GM19023 (cell line): ENCODE measurements around the gene PDE4D.

ENCODE experiments used
- ATAC-seq: cut with Tn5 transposase; IDR thresholded peaks from one replicate; pipeline ENCODE4 v1.9.1; 2021; ENCODE audit warnings: mild to moderate bottlenecking, moderate library complexity; ENCODE audit not compliant: unreplicated experiment

The PDE4D gene

DNA sequence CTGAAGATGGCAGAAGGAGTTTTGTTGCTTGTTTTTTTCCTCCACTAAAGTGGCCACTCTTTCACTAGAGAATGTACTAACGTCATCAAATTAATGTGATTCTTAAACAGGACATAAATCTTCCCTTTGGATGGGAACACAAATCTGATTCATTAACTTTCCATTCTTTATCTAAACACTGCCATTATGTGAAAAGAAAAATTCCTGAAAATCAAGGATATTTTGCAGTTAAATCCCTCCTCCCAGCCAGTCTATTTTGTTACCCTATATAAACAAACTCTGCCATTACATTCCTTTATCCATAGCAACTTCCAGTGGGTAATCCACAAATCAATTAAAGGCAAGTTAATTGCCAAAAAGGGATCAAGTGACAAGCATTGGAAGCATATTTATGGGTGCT lies 546.5 kb downstream of the PDE4D start:
- no peak for ATAC-seq

DNA sequence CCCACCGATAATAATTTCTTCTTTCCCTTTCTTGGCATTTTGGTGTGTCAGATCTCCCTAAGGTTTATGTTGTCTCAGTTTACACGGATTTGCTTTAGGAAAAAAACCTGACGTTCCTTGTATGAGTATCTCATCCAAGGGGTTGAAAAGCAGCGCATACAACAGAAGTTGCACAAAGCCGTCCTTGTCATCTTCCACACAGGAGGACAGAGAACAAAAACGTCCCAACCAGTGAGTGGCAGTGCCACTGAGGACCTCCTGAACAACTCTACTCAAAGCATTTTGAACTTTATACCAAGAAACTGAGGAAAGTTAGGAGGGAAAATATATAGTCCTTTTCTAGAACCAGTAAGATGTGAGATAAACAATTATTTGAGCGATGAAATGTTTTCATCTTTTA lies 547.0 kb downstream of the PDE4D start:
- ATAC-seq: no peak

GRCh38 chr5:59342181-59342580 lies 551.3 kb downstream of the PDE4D start:
- no peak for ATAC-seq

DNA sequence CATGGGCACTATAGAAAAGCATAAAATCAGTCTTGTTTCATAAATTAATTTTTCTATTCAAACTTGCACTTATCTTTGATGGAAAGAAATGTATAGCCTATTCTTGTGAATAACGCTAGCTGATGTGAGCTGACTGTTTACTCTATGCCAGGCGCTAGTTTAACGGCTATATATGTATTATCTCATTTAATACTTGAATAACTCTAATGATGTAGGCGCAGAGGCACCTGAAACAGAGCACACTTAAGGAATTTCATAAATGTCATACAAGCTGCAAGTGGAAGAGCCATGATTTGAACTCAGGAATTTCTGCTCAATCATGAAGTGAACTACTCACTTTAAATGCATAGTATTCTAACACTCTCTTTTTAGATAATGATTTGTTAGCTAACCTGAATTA lies 551.8 kb downstream of the PDE4D start:
- ATAC-seq: no peak

DNA sequence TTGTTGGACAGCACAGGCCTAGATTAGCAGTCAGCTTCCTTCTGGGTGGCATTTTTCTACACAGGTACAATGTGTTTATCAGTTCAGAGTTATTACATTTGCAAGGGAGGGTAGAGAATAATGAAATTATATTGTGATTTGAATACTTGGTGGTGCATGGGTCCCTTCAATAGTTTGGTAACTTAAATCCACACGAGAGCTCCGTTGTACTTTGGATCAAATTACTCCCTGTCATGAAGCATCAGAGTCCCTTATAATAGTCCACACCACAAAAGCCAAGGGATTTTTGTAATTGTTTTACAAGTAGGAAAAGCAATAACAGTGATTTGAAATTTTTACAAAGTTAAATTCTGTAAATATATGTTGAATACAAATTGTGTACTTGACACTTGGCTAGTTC lies 552.4 kb downstream of the PDE4D start:
- ATAC-seq: no peak

DNA sequence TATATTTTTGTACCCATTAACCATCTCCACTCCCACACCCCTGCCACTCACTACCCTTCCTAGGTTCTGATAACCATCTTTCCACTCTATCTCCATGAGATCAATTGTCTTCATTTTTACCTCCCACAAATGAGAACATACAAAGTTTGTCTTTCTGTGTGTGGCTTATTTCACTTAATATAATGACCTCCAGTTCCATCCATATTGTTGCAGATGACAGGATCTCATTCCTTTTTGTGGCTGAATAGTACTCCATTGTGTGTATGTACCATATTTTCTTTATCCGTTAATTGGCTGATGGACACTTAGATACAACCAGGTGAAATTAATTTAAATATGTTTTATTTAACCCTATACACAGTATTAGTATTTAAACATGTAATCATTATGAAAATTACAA lies 552.9 kb downstream of the PDE4D start:
- no peak for ATAC-seq

- no peak for ATAC-seq
Observed at GRCh38 chr5:59337240-59337639, 556.3 kb downstream of the PDE4D start.

DNA sequence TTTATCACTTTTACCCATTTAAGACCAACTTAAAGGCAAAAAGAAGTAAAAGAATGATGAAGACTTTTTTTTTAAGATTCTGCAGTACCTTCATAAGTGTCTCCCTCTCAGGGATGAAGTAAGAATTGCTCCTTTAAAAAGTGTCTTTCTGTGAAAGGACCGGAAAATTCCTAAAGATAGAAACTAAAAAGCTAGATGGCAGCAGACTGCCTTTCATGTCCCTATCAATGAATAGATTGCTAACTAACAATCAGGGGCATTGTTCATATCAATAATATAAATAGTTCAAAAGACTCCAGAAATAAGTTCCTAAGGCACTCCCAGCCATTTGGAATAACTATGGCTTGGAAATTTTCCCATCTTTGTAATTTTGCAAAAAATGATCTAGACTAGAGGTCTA lies 558.0 kb downstream of the PDE4D start:
- no peak for ATAC-seq

- no peak for ATAC-seq
Observed at GRCh38 chr5:59333416-59333815, 560.1 kb downstream of the PDE4D start.

GRCh38 chr5:59332236-59332973 lies 561.1 kb downstream of the PDE4D start:
- ATAC-seq: no peak

- no peak for ATAC-seq
Observed at GRCh38 chr5:59330680-59331079, 562.8 kb downstream of the PDE4D start.

DNA sequence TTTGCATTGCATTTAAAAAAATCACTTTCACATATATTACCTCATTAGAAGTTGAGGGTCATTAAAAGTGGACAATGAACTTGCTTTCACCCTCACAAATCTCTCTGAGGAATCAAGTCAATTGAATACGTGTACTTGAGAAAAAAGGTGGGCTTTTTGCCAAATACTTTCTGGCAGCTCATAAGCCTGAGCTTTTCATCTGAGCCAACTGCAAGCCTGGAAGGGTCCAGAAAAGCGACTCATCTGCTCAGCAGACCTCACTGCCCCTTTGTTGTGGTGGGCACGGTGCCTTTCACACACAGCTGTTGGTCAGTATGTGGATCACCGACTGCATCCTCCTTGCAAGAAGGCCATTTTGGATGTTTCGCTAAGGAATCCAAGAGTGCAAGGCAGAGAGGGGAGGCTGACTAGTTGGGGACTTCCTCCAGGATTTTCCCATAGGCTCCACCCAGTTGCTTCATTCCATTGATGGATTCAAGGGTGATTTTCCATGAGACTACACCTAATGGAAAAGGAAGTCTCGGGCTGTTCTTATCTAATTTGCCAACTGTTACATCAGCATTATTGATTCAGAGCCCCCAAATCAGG lies 564.7 kb downstream of the PDE4D start:
- ATAC-seq: no peak

- no peak for ATAC-seq
Observed at GRCh38 chr5:59327191-59327980, 566.1 kb downstream of the PDE4D start.

GRCh38 chr5:59326596-59326995 lies 566.9 kb downstream of the PDE4D start:
- no peak for ATAC-seq

DNA sequence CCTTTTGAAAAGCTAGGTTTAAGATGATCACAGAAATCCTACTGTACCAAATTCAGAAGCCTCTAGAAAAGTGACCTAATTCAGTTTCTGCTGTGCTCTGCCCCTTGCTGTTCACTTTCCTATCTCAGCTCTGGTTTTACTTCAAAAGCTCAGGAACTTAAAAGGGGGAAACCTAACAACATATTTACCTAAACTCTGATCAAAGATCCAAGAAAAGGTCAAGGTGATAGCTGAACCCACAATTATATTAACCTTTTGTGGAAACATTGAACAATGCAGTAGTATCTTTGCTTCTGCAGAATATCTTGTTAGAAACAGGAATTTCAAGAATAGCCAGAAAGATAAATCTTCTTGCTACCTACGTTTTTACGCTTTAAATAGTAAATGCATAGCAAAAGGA lies 568.5 kb downstream of the PDE4D start:
- no peak for ATAC-seq

GRCh38 chr5:59322894-59323293 lies 570.6 kb downstream of the PDE4D start:
- no peak for ATAC-seq

- no peak for ATAC-seq
Observed at GRCh38 chr5:59322058-59322457, 571.5 kb downstream of the PDE4D start.

- ATAC-seq: no peak
Observed at GRCh38 chr5:59321642-59322041, 571.9 kb downstream of the PDE4D start.

DNA sequence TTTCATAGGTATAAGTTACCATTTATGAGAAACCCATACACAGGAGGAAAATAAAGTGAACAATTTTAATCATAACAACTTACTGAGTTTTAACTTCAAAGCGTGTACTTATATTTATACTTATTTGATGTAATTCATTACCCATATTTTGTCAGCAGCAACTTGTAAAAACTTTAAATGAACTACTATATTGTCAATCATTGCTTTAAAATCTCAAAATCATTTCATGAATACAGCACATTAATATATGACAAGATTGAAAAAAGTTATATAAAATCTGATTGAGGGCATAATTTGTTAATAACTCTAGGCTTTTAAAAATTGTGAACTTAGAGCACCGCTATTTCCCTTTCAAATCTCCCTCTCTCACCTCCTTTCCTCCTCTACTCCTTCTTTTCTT lies 573.1 kb downstream of the PDE4D start:
- ATAC-seq: no peak

DNA sequence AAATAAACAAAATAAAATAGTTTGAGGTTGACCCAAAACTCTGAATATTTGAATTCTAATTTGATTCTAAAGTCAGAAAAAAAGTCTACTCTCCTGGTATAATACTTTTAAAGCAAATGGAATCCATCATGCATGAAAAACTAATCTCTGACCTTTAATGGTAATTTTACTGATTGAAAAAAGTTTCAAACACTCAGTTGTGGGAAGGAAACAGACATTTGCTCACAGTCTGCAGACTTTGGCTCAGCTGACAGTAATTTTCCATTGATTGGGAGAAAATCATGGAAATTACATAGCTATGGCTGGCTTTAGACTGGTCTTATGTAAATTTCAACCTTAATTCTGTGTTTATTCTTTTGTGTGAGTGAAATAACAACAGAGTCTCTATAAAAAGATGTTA lies 574.3 kb downstream of the PDE4D start:
- ATAC-seq: no peak

DNA sequence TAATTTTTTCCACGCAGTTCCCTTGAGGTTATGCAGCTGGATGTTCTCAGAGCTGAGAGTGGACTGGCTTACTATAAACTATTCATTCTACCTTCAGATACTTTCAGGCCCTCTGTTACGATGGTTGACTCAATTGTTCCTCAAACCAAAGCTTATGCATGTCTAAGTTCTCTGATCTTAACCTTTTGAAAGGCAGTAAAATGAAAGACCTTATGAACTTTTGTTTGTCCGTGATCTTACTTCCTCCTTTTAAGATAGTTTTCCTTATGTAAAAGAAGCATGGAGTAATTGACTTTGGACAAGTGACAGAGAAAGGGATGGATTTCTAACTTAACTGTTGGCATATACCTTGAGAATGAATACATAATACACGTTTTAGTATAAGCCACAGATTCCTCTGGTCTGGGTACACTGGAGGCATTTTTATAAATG lies 575.7 kb downstream of the PDE4D start:
- ATAC-seq: no peak
